Heart left ventricle (tissue), 13 donors: ENCODE measurements around the gene STEAP3.

Source experiments
- POLR2A ChIP-seq, 2 donors: fragments of 450-650 bp; IDR thresholded peaks; one replicate each; pipeline ENCODE4 v1.6.1; 2017; ENCODE audit warnings: antibody characterized with exemption in 2 of 2, mild to moderate bottlenecking in 2 of 2, moderate library complexity in 2 of 2
- TF ChIP-seq, protein P1 (sequence below), 12 donors: fragments of 200-600 bp; sonication (generic) in 4 of 12; IDR thresholded peaks; one replicate each; pipeline versions ENCODE4 v1.5.0 to v1.8.0; 2018 to 2022; ENCODE audit warnings: antibody characterized with exemption in 12 of 12, mild to moderate bottlenecking in 5 of 12
- donor health status: ischemic (EF 13 %, LVEDD 7.1; RV severe dilation, severe dysfunction).
- donor health status: DM: no; HTN: yes; CAD: no.
- donor health status: DM: no; HTN: no; CAD: no.
- donor health status: ischemic (EF 25% LVEDD 6.9; RV normal size, moderate dysfunction).
- donor health status: ischemic (EF 25% LVEDD 5.7; RV mildly dilated, moderate dysfunction).
- donor health status: ischemic (EF 35%, LVEDD 5.7; RV mildly dilated, moderate dysfunction).
- donor health status: nonischemic (EF 11% LVEDD 7.7; RV severe dilation, severe dysfunction).
- donor health status: DM: yes; HTN: yes; CAD: no.
- donor health status: PGD.
- donor health status: ischemic (EF 29% LVEDD 5.4; RV normal size, mild dysfunction).
- donor health status: nonischemic (EF 23%, LVEDD 6.1; RV moderate dilation, normal function).

- TF ChIP-seq POLR2A (IDR thresholded peaks at IDR 0.05): no peak
- TF ChIP-seq, protein P1, sequence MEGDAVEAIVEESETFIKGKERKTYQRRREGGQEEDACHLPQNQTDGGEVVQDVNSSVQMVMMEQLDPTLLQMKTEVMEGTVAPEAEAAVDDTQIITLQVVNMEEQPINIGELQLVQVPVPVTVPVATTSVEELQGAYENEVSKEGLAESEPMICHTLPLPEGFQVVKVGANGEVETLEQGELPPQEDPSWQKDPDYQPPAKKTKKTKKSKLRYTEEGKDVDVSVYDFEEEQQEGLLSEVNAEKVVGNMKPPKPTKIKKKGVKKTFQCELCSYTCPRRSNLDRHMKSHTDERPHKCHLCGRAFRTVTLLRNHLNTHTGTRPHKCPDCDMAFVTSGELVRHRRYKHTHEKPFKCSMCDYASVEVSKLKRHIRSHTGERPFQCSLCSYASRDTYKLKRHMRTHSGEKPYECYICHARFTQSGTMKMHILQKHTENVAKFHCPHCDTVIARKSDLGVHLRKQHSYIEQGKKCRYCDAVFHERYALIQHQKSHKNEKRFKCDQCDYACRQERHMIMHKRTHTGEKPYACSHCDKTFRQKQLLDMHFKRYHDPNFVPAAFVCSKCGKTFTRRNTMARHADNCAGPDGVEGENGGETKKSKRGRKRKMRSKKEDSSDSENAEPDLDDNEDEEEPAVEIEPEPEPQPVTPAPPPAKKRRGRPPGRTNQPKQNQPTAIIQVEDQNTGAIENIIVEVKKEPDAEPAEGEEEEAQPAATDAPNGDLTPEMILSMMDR (IDR thresholded peaks at IDR 0.05): no peak
Measured at GRCh38 chr2:119261493-119262225, 38.0 kb downstream of the STEAP3 start.
